NOMO-1 (cell line): ENCODE data around the gene DIRAS1.
"Not testable (repeated sequence)": the region's sequence is repeated elsewhere in the genome, so short reads cannot be mapped to it uniquely, and the experiment has no call there.

Experiments used
- DNase-seq, 2 experiments: peaks; one replicate each; lab custom pipeline; 2025; ENCODE audit not compliant: unreplicated experiment in 2 of 2; lab: John Stamatoyannopoulos, UW

Gene DIRAS1

GRCh38 chr19:2714102-2714501, 7.1 kb downstream of the DIRAS1 start:
- not testable (repeated sequence) for DNase-seq

DNA sequence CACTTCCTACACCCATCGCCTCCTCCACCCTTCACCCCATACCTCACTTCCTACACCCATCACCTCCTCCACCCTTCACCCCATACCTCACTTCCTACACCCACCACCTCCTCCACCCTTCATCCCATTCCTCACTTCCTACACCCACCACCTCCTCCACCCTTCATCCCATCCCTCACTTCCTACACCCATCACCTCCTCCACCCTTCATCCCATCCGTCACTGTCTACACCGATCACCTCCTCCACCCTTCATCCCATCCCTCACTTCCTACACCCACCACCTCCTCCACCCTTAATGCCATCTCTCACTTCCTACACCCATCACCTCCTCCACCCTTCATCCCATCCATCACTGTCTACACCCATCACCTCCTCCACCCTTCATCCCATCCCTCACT, 8.0 kb downstream of the DIRAS1 start:
- not testable (repeated sequence) for DNase-seq

- no peak for DNase-seq
Observed at GRCh38 chr19:2711875-2712205, 9.3 kb downstream of the DIRAS1 start.

DNA sequence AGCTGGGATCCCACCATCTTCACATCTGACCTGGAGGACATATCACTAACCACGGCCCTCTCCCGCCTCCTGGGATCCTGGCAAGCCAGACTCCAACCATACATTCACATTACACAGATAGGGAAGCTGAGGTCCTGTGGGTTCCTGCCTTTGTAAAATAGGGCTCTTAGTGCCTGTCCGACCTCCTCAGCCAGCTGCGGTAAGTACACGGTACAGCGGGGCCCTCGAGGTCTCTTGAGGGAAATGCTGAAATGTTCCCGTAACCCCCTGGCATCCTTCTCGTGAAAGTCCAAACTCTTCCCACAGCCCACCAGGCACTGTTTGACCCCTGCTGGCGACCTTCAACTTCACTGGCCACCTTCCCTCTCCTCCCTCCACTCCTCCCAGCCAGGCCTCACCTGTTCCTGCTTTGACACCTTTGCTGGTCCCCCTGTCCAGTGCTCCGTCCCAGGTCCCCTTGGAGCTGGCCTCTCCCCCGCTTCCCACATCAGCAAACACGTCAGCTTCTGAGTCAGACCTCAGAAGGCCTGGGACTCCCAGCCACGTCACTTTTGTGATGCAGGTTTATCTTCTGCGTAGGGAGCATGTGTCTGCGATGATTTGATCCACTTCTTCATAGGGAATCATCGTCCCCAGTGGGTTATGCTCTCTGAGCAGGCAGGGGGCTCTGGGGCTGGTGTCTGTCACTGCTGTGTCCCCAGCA, 9.8 kb downstream of the DIRAS1 start:
- DNase-seq: peak; percentile 6 to 53

DNA sequence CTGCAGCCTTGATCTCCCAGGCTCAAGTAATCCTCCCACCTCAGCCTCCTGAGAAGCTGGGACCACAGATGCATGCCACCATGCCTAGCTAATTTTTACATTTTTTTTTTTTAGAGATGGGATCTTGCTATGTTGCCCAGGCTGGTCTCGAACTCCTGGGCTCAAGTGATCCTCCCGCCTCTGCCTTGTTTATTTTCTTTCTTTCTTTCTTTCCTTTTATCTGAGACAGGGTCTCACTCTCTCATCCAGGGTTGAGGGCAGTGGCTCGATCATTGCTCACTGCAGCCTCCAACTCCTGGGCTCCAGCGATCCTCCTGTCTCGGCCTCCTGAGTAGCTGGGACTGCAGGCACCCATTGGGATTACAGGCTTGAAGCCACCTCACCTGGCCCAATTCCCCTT, 14.9 kb downstream of the DIRAS1 start:
- DNase-seq: no peak

- no peak for DNase-seq
Observed at GRCh38 chr19:2703691-2704216, 17.4 kb downstream of the DIRAS1 start.

DNA sequence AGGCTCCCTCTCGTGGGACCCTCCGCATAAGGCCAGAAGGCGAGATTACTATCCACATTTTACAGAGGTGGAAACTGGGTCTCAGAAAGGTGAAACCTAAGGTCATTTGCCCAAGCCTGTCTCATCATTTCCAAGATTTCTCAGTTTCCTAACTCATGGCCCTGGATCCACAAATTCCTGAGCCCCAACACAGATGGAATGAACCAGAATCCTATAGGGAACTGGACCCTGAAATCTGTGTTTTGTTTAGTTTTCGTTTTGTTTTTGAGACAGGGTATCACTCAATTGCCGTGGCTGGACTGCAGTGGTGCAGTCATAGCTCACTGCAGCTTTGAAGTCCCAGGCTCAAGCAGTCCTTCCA, 18.1 kb downstream of the DIRAS1 start:
- no peak for DNase-seq

- DNase-seq: peak; percentile 80 to 90
Observed at GRCh38 chr19:2702170-2703076, 18.7 kb downstream of the DIRAS1 start, which contains the start of gene GNG7. TSS of gene GNG7 (minus strand) at chr19:2702694. CDS start at chr19:2520688, 182,006 bp downstream.

GRCh38 chr19:2701361-2702169, 19.6 kb downstream of the DIRAS1 start:
- no peak for DNase-seq

- no peak for DNase-seq
Observed at GRCh38 chr19:2700660-2701360, 20.4 kb downstream of the DIRAS1 start.

DNA sequence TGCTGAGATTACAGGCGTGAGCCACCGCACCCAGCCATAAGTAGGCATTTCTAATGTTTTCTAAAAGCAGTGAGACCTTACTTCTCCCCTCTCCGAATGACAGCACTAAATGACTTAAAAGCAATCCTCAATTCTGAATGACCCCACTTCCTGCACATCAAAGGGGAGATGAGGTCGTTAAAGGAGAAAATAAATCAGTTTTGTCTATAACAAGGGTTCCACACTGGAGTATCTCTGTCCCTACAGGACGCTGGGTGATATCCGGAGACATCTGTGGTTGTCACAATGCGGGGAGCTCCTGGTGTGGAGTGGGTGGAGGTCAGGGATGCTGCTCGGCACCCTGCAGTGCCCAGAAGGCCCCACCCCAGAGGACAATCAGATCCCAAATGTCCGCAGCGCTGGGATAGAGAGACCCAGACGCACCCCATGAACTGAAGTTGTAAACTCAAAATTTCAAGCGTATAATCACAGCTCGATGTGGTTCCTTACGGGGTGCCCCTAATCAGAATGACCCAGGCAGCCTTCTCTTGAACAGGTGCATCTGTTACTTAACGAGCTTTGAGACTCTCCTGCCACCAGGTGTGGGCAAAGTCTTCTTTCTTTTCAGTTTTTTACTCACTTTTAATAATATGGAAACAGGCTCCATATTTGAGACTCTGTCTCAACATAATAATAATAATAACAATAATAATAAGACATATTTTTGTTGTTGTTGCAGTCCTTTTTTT, 21.6 kb downstream of the DIRAS1 start:
- no peak for DNase-seq

DNA sequence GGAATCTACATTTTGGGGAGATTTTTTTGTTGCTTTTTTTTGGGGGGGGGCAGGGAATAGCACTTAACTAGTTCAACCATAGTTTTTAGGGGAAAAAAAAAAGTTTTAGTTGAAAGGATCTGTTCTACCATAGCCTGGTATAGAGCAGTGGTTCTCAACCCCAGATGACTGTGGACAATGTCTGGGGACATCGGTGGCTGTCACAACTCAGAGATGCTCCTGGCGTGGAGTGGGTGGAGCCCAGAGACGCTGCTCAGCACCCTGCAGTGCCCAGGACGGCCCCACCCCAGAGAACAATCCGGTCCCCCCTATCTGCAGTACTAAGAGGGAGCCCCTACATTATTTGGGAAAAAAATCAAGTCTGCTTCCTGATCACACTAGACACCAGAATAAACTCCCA, 27.0 kb downstream of the DIRAS1 start:
- no peak for DNase-seq

- no peak for DNase-seq
Observed at GRCh38 chr19:2693492-2694160, 27.5 kb downstream of the DIRAS1 start.

DNA sequence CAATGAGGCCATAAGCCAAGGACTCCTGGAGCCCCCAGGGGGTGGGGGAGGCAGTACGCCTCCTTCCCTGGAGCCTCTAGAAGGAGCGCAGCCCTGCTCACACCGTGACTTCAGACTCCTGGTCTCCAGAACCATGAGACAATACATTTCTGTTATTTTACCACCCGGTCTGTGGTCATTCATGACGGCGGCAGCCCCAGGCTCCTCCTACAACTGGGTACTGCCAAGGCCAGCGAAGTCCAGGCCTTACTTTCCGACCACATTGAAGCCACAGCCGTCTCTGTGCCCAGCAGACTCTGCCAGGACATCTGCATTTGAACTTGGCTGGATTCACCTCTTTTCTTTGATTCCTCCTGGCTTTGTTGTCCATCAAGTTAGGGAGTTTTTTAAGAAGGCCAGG, 29.2 kb downstream of the DIRAS1 start:
- no peak for DNase-seq

GRCh38 chr19:2690856-2691255, 30.3 kb downstream of the DIRAS1 start:
- no peak for DNase-seq

- no peak for DNase-seq
Observed at GRCh38 chr19:2686360-2686759, 34.8 kb downstream of the DIRAS1 start.

- DNase-seq: no peak
Observed at GRCh38 chr19:2685204-2685704, 35.9 kb downstream of the DIRAS1 start.

- no peak for DNase-seq
Observed at GRCh38 chr19:2683430-2684003, 37.7 kb downstream of the DIRAS1 start.

- no peak for DNase-seq
Observed at GRCh38 chr19:2680808-2681207, 40.4 kb downstream of the DIRAS1 start.
